Endothelial cell of umbilical vein (primary cell): Measurements from ENCODE around the gene BPI. TPM values are rescaled to one million over a fixed set of nuclear protein-coding genes. Genes with fewer than 3 reads are reported as not detected.
A peak's percentile ranks its signal among the peaks of the same experiment; 100 is the strongest.

Experiments
- BruUV-seq: library from RNA; stranded (reverse); fragments of 400-500 nt; replicated peaks from 2 replicates; lab custom pipeline; 2021; lab: Mats Ljungman, UMichigan
- CTCF ChIA-PET: fragments of 300-600, 350-600 bp; sonication (Branson Sonifier 250); formaldehyde crosslinking; loops from one replicate; lab custom pipeline; 2021; ENCODE audit warnings: antibody characterized with exemption, inconsistent platforms; lab: Charles Lee
- POLR2A ChIA-PET: fragments of 300-600, 350-600 bp; sonication (Branson Sonifier 250); formaldehyde crosslinking; loops from one replicate; lab custom pipeline; 2021; ENCODE audit warnings: antibody characterized with exemption, inconsistent platforms; lab: Charles Lee
- DNase-seq: peaks from one replicate; pipeline ENCODE4 v3.0.0-alpha.2; 2011; ENCODE audit warnings: low read depth, low spot score
- FAIRE-seq: peaks from 2 replicates; lab custom pipeline; 2011; peaks lifted over from hg19 to GRCh38; lab: Jason Lieb, UNC
- H2AFZ ChIP-seq: 2 replicates; pipeline ENCODE4 v1.6.0; 2012; ENCODE audit warnings: low read depth, low read length, control low read depth, inconsistent platforms
- H3K27ac ChIP-seq: 2 replicates; pipeline ENCODE4 v1.5.1; 2011; ENCODE audit warnings: low read depth, mild to moderate bottlenecking, control low read depth, low read length, moderate library complexity; ENCODE audit not compliant: insufficient read depth
- H3K27me3 ChIP-seq, 2 experiments: 2 replicates each; pipeline versions ENCODE4 v1.6.0 to v1.6.1; 2011; ENCODE audit warnings: low read length in 2 of 2, mixed read lengths in 1 of 2; ENCODE audit not compliant: control insufficient read depth in 2 of 2, insufficient read depth in 2 of 2
- H3K36me3 ChIP-seq, 2 experiments: 2 replicates in 1 of 2; 3 replicates in 1 of 2; pipeline ENCODE4 v1.5.1; 2011; ENCODE audit warnings: low read length in 2 of 2, mild to moderate bottlenecking in 1 of 2, moderate library complexity in 1 of 2; ENCODE audit not compliant: control insufficient read depth in 2 of 2, insufficient read depth in 2 of 2; ENCODE audit errors: extremely low read depth in 1 of 2
- H3K4me1 ChIP-seq: 3 replicates; pipeline ENCODE4 v1.5.1; 2011; ENCODE audit warnings: mild to moderate bottlenecking, low read length; ENCODE audit not compliant: control insufficient read depth, insufficient read depth; ENCODE audit errors: extremely low read depth
- H3K4me2 ChIP-seq: 2 replicates; pipeline ENCODE4 v1.6.1; 2011; ENCODE audit warnings: low read length, control low read depth, mixed read lengths; ENCODE audit not compliant: insufficient read depth
- H3K4me3 ChIP-seq, 3 experiments: fragments of 200-600 bp in 1 of 3; sonication (generic), shearing (Covaris generic) in 1 of 3; replicated peaks in 1 of 3; 2 replicates each; pipeline ENCODE4 v1.5.1; 2011 to 2016; ENCODE audit warnings: control low read depth in 3 of 3, low read length in 3 of 3, mild to moderate bottlenecking in 2 of 3, inconsistent platforms in 1 of 3, low read depth in 1 of 3, moderate library complexity in 1 of 3; ENCODE audit not compliant: insufficient read depth in 1 of 3
- H3K79me2 ChIP-seq: 2 replicates; pipeline ENCODE4 v1.6.0; 2012; ENCODE audit warnings: low read length, inconsistent platforms; ENCODE audit not compliant: control insufficient read depth, insufficient read depth
- H3K9ac ChIP-seq: replicated peaks from 2 replicates; pipeline ENCODE3; 2011; ENCODE audit warnings: low read length, control low read depth; ENCODE audit not compliant: insufficient read depth; ENCODE audit errors: extremely low read depth
- H3K9me1 ChIP-seq: replicated peaks from 3 replicates; pipeline ENCODE4 v1.6.0; 2011; ENCODE audit warnings: mild to moderate bottlenecking, low read length; ENCODE audit not compliant: control insufficient read depth, insufficient read depth; ENCODE audit errors: extremely low read depth
- H3K9me3 ChIP-seq: replicated peaks from 2 replicates; pipeline ENCODE4 v1.5.1; 2012; ENCODE audit warnings: low read length, inconsistent platforms; ENCODE audit not compliant: control insufficient read depth, insufficient read depth
- H4K20me1 ChIP-seq: replicated peaks from 2 replicates; pipeline ENCODE3; 2011; ENCODE audit warnings: mild to moderate bottlenecking, low read length; ENCODE audit not compliant: control insufficient read depth, insufficient read depth; ENCODE audit errors: extremely low read depth
- EZH2 ChIP-seq: IDR thresholded peaks from 2 replicates; pipeline ENCODE4 v1.6.1; 2012; ENCODE audit warnings: borderline replicate concordance, low read depth, mild to moderate bottlenecking, moderate library complexity, low read length, inconsistent platforms; ENCODE audit not compliant: severe bottlenecking
- FOS ChIP-seq: IDR thresholded peaks from 2 replicates; pipeline ENCODE4 v1.6.1; 2011; ENCODE audit warnings: mild to moderate bottlenecking, low read length, moderate library complexity, borderline replicate concordance; ENCODE audit not compliant: insufficient read depth
- GATA2 ChIP-seq: IDR thresholded peaks from 2 replicates; pipeline ENCODE4 v1.7.0; 2011; ENCODE audit warnings: low read depth, mild to moderate bottlenecking, moderate library complexity, mixed read lengths, low read length; ENCODE audit not compliant: insufficient read length, insufficient read depth
- JUN ChIP-seq: IDR thresholded peaks from 2 replicates; pipeline ENCODE4 v1.6.1; 2011; ENCODE audit warnings: borderline replicate concordance, low read depth; ENCODE audit not compliant: insufficient read length, insufficient read depth
- MYC ChIP-seq: IDR thresholded peaks from one replicate; pipeline ENCODE4 v1.6.1; 2011; ENCODE audit warnings: mild to moderate bottlenecking, low read depth, low read length
- POLR2A ChIP-seq: IDR thresholded peaks from 2 replicates; pipeline ENCODE4 v1.6.1; 2012; ENCODE audit warnings: low read depth, mild to moderate bottlenecking, control low read depth, low read length
- POLR2AphosphoS5 ChIP-seq: IDR thresholded peaks from 2 replicates; pipeline ENCODE4 v1.6.1; 2012; ENCODE audit warnings: low read depth, mild to moderate bottlenecking, control low read depth, low read length, moderate library complexity; ENCODE audit not compliant: insufficient read depth
- dilution Hi-C: fragments of 300-500 bp; cut with MboI; formaldehyde crosslinking; loops from one replicate; pipeline ENCODE4 v1.15.0; 2019; ENCODE audit warnings: low sequenced_read_pairs; ENCODE audit not compliant: extremely low pct_ligation_motif_present
- intact Hi-C: fragments of 100-400 bp; cut with micrococcal nuclease; formaldehyde crosslinking; loops from one replicate; pipeline ENCODE4 v1.10.0; 2022
- polyA plus RNA-seq, 4 experiments: library from polyadenylated mRNA; depleted of rRNA in 3 of 4; stranded (reverse) in 3 of 4; unstranded in 1 of 4; fragments of >200 nt; gene quantifications; 2 replicates each; pipeline versions ENCODE4 v1.2.1 to v1.2.3, GENCODE V29; 2011 to 2012; ENCODE audit warnings: missing spikeins in 1 of 4
- total RNA-seq: library from RNA; stranded (reverse); gene quantifications from 2 replicates; pipeline ENCODE4 v1.2.3, GENCODE V29; 2021
- TF ChIP-seq, protein P1 (sequence below), 2 donors: IDR thresholded peaks; 1 replicate in 1 of 2; 2 replicates in 1 of 2; pipeline ENCODE4 v1.5.1; 2011; ENCODE audit warnings: low read length in 2 of 2, mild to moderate bottlenecking in 2 of 2, moderate library complexity in 2 of 2, control low read depth in 1 of 2, inconsistent platforms in 1 of 2, low read depth in 1 of 2; ENCODE audit not compliant: insufficient read depth in 1 of 2; ENCODE audit errors: extremely low read depth in 1 of 2
- TF ChIP-seq, protein P2 (sequence below): IDR thresholded peaks from 2 replicates; pipeline ENCODE4 v1.6.1; 2011; ENCODE audit not compliant: insufficient read depth, insufficient read length

BPI gene
- total and polyA plus RNA-seq, 2 donors (not counting 3 experiments of a cell fraction or from before 2014, with no cell fraction given), result not detected

DNA sequence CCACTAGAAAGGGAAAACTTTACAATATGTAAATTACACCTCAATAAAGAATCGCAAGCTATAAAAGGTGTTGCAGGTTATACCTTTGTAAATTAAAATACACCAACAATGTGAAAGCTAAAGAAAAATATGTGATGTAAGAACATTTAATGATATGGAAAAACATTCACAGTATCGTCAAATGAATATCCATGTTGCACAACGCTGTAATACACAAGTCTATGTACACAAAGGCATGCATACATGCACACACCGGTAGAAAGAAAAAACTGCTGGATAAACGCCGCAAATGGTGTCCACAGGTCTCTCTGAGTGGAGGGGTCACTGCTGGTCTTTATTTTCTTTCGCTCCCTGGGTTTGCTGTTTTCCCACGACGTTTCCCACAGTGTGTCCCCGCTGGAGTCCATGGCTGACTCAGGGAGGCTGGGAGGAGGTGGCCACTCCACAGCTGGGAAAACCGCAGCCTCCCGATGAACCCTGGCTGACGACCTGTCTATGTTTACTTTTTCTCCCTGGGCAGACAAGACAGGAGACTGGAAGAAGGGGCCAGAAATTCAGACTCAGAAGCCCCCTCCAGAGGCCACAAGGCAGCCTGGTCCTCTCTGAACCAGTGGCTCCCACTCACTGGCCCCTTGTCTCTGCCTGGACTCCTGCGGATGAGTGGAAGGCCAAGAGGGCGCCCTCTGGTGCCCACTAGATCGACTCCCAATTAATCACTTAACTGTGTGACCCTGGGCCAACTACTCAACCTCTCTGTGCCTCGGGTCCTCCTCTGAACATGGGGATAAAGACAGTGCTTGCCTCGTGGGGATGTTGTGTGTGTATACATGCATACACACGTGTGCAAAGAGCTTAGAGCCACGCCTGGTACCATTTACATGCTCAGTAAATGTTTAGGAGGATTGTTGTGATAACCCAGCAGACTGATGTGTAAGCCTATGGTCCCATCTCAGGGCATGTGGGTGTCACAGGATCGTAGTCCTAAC is 12.8 kb upstream of the BPI start:
- no peak overlapping the region for H3K4me2 ChIP-seq
- H3K79me2 ChIP-seq, result no peaks in the 10 kb centered on the region
- no peak overlapping the region for H3K27ac ChIP-seq
- TF ChIP-seq, protein P1, sequence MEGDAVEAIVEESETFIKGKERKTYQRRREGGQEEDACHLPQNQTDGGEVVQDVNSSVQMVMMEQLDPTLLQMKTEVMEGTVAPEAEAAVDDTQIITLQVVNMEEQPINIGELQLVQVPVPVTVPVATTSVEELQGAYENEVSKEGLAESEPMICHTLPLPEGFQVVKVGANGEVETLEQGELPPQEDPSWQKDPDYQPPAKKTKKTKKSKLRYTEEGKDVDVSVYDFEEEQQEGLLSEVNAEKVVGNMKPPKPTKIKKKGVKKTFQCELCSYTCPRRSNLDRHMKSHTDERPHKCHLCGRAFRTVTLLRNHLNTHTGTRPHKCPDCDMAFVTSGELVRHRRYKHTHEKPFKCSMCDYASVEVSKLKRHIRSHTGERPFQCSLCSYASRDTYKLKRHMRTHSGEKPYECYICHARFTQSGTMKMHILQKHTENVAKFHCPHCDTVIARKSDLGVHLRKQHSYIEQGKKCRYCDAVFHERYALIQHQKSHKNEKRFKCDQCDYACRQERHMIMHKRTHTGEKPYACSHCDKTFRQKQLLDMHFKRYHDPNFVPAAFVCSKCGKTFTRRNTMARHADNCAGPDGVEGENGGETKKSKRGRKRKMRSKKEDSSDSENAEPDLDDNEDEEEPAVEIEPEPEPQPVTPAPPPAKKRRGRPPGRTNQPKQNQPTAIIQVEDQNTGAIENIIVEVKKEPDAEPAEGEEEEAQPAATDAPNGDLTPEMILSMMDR (IDR thresholded peaks at IDR 0.05; ENCODE audit: extremely low read depth in 1 of 2, insufficient read depth in 1 of 2, low read depth in 1 of 2, low read length in 2 of 2), result peak; percentile 17 to 49
- no peak for TF ChIP-seq POLR2AphosphoS5
- ChIA-PET CTCF (interaction anchor here (0.6 to 1.4 kb wide), 6 partner anchors 13 to 70 kb away, joined by 3 to 9 read pairs (median 4); no protein-coding TSS in a partner anchor), POLR2A (no interaction called here)
- no peak overlapping the region for H3K9ac ChIP-seq
- H4K20me1 ChIP-seq, result no peaks in the 10 kb centered on the region
- no peak overlapping the region for H3K4me3 ChIP-seq
- no peaks in the 10 kb centered on the region for H3K9me1 ChIP-seq
- FAIRE-seq, result no peak
- H3K27me3 ChIP-seq, result no peaks in the 10 kb centered on the region
- no peaks in the 10 kb centered on the region for H3K36me3 ChIP-seq
- DNase-seq, result peak; percentile 33
- BruUV-seq, result no TSS peak
- dilution Hi-C loops, result no loop called here
- no peaks in the 10 kb centered on the region for H3K9me3 ChIP-seq
- no peak overlapping the region for H2AFZ ChIP-seq
- intact Hi-C loops, result loop anchor here (1.0 kb wide), 1 partner anchor 62 kb away; no protein-coding TSS in a partner anchor
- H3K4me1 ChIP-seq, result no peaks in the 10 kb centered on the region

DNA sequence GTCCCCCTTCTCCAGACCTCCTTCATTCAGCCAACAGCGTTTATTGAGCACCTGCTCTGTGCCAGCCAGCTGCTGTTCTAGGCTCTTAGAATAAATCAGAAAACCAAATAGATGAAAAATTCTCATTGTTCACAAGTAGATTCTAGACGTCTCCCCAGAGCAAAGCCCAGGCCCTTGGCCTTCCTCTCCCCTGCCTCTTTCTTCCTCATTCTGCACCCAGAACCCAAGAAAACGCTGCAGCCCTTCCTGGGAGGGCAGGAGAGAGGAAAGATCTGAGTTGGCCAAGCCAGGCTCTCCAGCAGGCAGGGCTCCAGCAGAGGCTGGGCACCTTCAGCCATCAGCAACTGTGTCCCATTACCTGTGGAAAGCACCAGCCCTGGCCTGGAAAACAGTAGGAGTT is 12.0 kb upstream of the BPI start:
- Histone ChIP-seq H4K20me1 (no peaks in the 10 kb centered on the region), H3K9me1 (no peaks in the 10 kb centered on the region), H3K4me3 (no peak overlapping the region), H3K4me1 (no peaks in the 10 kb centered on the region), H2AFZ (no peak overlapping the region), H3K27ac (no peak overlapping the region), H3K9me3 (no peaks in the 10 kb centered on the region), H3K9ac (no peak overlapping the region), H3K79me2 (no peaks in the 10 kb centered on the region), H3K27me3 (no peaks in the 10 kb centered on the region), H3K4me2 (no peak overlapping the region), H3K36me3 (no peaks in the 10 kb centered on the region)
- no peak for DNase-seq
- no TSS peak for BruUV-seq
- ChIA-PET POLR2A (no interaction called here), CTCF (interaction anchor here (0.6 to 1.4 kb wide), 3 partner anchors 14 to 61 kb away, joined by 3 to 5 read pairs (median 4); no protein-coding TSS in a partner anchor)
- no peak for FAIRE-seq
- TF ChIP-seq GATA2 (no peak), JUN (no peak), MYC (no peak), FOS (no peak), EZH2 (no peak), POLR2A (no peak), POLR2AphosphoS5 (no peak)
- TF ChIP-seq, protein P2, sequence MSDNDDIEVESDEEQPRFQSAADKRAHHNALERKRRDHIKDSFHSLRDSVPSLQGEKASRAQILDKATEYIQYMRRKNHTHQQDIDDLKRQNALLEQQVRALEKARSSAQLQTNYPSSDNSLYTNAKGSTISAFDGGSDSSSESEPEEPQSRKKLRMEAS, result no peak
- TF ChIP-seq, protein P1 (IDR thresholded peaks at IDR 0.05; ENCODE audit: extremely low read depth in 1 of 2, insufficient read depth in 1 of 2, low read depth in 1 of 2, low read length in 2 of 2), result no peak
- intact Hi-C loops, result loop anchor here (1.0 kb wide), 1 partner anchor 63 kb away; no protein-coding TSS in a partner anchor
- dilution Hi-C loops, result no loop called here
